ENCODE data around the gene TYW1B.
"Not testable (repeated sequence)": the region's sequence is repeated elsewhere in the genome, so short reads cannot be mapped to it uniquely, and the experiment has no call there.

Gene TYW1B

DNA sequence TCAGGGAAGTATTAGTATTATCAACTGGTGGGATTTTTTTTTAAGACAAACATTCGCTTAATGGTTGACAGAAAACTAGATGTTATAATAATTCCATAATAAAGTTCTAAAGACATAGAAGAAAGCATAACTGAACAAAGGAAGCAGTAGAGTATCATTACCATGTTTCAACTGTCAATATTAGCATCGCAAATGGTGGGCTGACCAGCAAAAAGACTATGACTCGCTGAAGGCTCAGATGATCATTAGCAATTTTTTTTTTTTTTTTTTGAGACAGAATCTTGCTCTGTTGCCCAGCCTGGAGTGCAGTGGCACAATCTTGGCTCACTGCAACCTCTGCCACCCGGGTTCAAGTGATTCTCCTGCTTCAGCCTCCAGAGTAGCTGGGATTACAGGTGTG, 74.8 kb downstream of the TYW1B start:
- not testable (repeated sequence) for DNase-seq (ENCODE audit: low read depth, low spot score)

DNA sequence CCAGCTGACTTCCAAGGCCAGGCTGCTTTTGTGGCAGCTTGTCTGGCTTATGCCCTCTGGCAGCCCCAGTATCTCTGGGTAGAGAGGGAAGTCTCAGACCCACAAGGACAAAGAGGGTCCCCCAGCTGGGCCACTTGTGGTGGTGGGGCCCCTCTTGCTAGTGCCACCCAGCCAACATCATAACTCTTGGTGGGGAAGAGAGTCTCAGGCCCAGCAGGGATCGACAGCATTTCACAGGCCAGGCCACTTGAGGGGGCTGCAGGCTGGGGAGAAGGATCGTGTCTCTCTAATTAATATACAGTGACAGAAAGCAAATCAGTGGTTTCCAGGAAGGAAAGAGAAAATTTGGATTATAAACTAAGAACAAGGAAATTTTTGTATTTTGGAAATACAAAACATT, 76.0 kb downstream of the TYW1B start:
- DNase-seq (ENCODE audit: low read depth, low spot score), result no peak

DNA sequence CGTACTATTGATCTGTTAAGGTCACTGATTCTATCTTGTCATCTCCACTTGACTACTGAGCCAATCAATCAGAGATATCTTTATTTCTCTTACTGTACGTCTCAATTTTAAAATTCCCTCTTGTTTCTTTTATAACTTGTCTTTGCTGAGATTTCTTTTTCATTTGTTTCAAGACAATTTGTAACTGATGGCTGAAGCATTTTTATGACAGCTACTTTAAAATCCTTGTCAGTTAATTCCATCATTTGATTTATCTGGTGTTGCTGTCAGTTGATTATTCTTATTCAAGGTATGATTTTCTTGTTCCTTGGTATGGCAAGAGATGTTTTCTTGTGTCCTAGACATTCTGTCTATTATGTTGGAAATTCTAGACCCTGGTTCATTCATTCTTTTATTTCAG, 76.6 kb downstream of the TYW1B start:
- no peak for DNase-seq (ENCODE audit: low read depth, low spot score)

DNA sequence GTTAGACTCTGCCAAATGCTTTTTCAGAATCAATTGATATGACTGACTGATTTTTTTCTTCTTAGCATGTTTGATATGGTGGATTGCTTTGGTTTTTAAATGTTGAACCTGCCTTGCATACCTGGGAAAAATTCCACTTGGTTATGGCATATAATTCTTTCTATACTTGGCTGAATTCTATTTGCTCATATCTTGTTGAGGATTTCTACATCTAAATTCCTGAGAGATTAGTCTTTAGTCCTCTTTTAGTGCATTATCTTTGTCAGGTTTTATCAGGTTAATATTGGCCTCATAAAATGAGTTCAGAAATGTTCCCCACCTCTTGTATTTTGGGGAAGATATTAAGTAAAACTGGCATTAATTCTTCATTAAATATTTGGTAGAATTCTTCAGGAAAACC, 79.4 kb downstream of the TYW1B start:
- not testable (repeated sequence) for DNase-seq (ENCODE audit: low read depth, low spot score)

DNA sequence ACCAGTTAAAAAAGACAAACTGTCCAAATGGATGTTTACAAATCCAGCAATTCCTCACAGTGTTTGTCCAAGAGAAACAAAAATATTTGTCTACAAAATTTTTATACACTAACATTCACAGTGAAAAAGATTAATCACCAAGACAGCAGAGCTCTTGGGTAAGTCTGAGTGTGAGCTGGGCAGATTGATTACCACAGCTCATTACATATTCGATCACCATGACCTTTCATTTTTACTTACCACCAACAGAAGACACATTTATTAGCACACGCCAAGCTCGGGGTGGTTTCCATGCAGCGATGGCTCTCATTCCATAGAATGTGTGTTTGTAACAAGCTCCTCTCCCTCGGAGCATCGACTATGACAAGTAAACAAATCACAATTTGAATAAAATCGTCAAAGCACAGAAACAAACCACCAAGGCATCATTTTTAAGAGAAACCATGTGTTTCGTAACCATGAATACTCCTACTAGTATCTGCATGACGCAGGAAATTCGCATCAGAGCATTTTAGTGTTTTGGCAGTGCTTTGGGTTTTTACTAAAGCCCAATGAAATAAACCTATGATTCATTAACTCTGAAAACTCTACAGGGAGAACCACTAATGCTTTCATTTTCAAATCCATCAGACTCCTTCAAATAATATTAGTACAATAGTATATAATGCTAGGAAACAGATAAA, 83.6 kb downstream of the TYW1B start:
- not testable (repeated sequence) for DNase-seq (ENCODE audit: low read depth, low spot score)

DNA sequence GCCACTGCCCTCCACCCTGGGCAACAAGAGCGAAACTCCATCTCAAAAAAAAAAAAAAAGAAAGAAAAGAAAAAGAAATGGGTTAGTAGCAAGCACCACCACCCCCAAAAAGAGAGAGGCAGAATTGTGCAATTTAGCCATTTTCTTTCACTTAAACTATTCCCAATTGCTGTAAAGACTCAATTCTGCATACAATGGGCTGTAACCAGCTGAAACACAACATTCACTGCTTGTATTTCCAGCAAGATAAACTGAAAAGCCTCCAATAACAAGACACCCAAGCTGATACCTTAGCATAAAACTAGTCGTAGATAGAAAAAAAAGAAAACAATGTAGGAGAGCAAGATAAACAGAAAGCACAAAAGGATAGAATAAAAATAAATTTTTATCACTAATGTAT, 84.2 kb downstream of the TYW1B start:
- not testable (repeated sequence) for DNase-seq (ENCODE audit: low read depth, low spot score)

DNA sequence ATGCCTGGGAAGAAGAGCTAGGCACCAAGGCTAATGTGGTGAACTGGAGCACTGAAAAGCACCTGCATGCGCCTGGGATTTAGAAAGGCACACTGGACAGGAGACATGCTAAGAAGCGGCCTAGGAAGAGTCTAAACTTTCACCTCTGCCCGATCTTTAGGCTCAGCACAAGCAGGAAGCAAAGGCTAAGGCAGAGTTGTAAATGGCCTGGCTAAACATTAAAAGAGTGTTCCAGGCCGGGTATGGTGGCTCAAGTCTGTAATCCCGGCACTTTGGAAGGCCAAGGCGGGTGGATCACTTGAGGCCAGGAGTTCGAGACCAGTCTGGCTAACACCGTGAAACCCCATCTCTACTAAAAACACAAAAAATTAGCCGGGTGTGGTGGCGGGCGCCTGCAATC, 88.3 kb downstream of the TYW1B start:
- not testable (repeated sequence) for DNase-seq (ENCODE audit: low read depth, low spot score)

DNA sequence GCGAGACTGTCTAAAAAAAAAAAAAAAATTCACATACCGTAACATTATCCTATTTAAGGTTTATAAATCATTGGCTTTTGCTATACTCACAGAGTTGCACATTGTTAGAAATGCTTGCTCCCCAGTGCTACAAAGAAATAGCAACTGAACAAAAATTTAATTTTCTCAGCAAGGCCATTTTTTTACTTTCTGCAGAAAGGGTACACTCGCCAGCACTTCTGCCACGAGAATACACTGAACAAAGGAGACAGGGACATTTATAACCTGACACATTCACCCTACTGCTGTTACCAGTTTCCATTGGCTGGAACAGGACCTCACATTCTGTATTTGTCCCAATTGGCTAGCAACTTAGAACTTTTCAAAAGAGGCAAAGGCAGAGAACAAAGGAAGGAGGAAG, 92.1 kb downstream of the TYW1B start:
- DNase-seq (ENCODE audit: low read depth, low spot score), result not testable (repeated sequence)

DNA sequence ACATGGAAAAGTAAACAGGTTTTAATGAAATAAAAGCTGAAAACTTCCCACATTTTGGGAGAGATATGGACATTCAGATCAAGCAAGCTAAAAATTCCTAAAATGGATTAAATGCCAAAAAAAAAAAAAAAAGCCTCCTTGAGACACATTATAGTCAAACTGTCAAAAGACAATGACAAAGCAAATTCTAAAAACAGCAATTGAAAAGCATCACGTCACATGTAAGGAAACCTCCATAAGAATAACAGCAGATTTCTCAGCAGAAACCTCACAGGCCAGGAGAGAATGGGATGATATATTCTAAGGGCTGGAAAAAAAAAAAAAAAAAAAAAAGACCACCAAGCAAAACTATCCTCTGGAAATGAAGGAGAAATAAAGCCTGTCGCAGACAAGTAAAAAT, 97.2 kb downstream of the TYW1B start:
- not testable (repeated sequence) for DNase-seq (ENCODE audit: low read depth, low spot score)

DNA sequence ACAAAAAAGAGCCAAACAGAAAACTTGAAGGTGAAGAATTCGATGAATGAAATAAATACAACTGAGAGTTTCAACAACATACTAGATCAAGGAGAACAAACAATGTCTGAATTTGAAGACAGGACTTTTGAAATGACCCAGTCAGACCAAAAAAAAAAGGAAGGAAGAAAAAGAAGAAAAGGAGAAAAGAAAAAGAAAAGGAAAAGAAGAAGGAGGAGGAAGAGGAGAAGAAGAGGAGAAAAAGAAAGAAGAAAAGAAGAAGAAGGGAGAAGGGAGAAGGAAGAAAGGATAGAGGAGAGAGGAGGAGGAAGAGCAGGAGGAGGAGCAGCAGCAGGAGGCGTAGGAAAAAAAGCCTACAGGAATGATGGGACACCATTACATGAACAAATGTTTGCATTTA, 97.6 kb downstream of the TYW1B start:
- not testable (repeated sequence) for DNase-seq (ENCODE audit: low read depth, low spot score)

DNA sequence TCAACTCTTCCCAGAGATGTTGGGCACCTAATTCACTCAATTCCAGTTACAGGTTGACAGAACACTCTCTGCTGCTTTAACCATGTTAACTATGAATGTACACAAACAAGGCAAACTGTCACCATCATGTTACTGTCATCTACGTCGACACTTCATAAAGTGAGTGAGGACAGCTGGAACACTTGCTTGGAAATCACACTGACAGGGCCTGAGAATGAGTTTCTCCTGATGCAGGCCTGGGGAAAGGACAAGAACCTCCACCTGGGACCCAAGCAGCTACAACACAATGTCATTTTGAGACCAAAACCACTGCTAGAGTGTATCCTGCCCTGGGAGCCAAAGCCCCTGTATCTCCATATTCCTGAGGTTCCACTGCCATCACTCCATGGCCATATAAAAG, 98.9 kb downstream of the TYW1B start:
- DNase-seq (ENCODE audit: low read depth, low spot score), result not testable (repeated sequence)

DNA sequence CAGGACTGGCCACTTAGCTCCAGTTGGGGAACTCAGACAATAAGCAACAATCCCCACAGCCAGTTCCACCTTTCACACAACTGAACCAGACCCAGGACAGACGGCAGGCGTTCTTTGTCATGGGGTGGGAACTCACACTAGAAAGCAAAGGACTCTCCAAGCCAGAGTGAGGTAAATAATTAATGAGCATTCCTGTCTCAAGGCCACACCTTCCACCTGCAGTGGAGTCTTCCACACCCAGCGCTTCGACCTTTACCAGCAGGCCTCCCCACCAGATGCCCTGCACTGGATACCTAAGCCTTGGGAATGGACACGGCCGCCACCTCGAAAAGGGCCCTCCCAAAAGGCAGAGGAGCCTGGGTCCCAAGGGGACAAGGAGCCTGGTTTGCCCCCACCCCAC, 105.3 kb downstream of the TYW1B start:
- DNase-seq (ENCODE audit: low read depth, low spot score), result not testable (repeated sequence)

DNA sequence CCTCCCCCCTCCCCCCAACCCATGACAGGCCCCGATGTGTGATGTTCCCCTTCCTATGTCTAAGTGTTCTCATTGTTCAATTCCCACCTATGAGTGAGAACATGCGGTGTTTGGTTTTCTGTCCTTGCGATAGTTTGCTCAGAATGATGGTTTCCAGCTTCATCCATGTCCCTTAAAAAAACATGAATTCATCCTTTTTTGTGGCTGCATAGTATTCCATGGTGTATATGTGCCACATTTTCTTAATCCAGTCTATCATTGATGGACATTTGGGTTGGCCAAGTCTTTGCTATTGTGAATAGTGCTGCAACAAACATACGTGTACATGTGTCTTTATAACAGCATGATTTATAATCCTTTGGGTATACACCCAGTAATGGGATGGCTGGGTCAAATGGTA, 107.1 kb downstream of the TYW1B start:
- DNase-seq (ENCODE audit: low read depth, low spot score), result not testable (repeated sequence)

DNA sequence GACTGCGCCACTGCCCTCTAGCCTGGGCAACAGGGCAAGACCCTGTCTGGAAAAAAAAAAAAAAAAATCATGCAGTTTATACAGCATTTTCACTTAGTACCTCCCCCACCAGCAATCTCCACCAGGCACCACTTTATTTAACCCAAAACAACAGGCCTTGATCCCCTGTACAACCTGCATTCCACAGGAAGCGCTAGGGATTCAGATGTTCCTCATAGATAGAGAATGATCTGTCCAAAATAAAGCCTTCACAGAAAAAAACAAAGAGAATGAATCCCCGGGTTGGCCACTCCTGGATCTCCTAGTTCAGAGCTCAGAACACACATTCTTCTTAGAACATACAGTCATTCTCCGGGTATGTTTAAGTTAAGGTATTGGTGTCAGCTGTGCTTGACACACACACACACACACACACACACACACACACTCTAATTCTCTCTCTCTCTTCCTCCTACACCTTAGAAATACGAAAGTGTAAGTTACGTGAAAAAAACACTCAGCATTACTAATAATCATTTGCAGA, 110.7 kb downstream of the TYW1B start:
- DNase-seq (ENCODE audit: low read depth, low spot score), result not testable (repeated sequence)

DNA sequence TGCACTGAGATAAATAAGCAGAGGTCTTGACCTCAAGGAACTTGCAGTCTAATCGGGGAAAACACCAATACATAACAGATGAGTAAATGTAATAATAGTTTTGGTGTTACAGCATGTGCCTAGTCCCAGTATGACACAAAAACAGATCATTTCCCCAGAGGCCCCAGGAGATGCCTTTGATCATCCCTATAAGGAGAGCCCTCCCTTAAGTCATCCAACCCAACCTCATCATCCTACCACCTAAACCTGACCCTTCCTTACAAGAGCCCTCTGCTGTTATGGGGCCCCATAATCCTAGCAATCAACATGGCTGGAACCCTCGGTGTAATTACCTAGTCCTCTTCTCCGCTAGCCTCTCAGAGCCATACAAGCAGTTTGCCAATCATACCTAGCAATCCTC, 116.1 kb downstream of the TYW1B start:
- not testable (repeated sequence) for DNase-seq (ENCODE audit: low read depth, low spot score)

DNA sequence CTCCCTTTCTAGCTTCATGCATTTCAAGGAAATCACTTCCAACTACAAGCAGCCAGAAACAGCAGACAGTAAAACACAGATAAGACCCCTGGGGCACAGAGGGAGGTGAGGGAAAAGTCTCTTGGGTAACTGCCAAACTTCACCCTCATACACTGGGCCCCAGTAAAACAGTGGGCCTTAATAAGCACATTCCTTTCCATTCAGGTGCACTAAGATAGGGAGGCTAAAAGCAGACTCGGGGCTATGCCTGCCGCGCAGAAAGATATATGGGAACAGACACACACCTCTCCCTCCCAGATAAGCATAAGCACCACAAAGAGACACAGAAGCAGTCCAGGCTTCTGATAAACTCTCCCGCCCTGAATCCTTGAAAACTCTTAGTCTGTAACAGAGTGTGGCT, 117.0 kb downstream of the TYW1B start:
- no peak for DNase-seq (ENCODE audit: low read depth, low spot score)

DNA sequence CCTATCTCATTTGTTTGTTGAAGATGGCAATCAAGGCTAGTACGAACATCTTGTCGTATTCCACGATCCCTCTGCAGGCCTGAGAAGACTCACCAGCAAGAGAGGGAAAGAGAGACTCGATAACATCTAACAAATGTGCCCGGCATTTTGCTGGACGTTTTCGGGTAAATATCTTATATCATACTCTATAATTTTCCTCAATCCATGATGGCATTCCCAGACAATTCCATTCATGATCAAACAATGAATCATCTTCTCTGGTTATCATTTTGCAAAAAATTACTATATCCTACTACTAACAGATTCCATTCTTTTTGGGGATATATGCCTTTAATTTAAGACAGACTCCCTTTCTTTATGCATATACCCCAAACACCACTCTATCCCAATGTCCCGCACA, 118.1 kb downstream of the TYW1B start:
- DNase-seq (ENCODE audit: low read depth, low spot score), result no peak

DNA sequence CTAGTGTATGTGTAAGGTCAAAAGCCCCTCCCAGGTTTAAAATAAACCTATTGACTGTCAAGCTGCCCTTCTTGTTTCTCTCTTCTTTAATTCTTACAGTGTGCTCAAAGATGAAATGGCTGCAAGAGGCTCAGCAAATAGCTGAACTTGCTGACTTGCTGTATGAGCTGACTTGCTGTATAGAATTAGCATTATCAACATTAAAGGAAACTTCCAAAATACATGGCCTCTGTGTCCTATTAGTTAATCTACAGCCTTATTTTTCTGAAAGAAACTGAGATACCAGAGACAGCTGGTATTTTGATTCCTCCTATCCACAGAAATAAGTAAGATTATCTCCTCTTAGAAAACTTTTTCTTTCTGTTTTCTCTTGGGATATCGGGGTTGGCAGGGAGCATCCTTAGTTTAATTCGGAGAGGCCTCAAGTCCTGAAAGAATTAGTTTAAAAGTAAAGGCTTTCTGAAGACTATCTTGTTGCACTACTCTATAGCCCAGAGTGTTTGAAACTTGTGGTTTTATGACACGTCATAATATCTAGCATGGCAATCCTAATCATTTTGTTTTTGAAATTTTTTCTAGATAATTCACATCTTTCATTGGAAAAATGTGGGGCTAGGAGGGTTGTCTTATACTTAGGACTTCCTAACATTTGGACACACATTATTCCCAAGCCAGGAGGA, 119.5 kb downstream of the TYW1B start:
- DNase-seq (ENCODE audit: low read depth, low spot score), result not testable (repeated sequence)

DNA sequence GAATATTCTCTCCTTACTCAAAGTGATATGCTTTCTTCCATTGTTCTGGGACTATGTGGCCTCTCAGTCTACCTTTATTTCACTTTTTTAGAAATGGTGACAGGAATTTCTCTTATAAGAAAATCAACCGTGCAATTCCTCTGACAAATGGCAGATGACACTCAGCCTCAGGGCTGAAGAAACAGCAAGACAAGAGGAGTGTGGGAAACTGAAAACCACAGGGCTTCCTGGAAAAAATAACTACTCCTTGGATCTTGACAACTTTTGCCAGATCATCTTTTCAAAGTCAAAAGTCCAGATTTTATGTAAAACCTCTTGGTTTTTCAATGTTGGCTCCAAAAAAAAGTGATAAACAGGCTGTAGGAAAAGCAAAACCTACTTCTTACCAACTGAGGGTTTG, 121.5 kb downstream of the TYW1B start:
- DNase-seq (ENCODE audit: low read depth, low spot score), result no peak

DNA sequence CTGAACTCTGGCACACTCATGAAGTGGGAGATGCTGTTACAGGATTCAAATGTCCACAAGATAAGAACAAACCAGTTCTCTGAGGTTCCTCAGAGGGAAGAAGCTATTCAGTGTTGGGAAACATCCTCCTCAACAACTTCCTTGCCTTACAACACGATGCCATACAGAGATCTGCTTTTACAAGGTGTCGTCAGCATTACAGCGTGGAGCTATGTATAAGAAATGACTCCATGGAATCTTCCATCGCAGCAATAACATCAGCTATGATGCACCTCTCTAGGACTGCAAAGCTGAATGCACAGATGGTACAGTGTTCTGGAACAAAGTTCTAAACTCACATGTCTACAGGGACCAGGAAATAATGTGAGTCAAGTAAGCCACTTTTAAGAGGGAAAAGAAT, 122.3 kb downstream of the TYW1B start:
- DNase-seq (ENCODE audit: low read depth, low spot score), result not testable (repeated sequence)

DNA sequence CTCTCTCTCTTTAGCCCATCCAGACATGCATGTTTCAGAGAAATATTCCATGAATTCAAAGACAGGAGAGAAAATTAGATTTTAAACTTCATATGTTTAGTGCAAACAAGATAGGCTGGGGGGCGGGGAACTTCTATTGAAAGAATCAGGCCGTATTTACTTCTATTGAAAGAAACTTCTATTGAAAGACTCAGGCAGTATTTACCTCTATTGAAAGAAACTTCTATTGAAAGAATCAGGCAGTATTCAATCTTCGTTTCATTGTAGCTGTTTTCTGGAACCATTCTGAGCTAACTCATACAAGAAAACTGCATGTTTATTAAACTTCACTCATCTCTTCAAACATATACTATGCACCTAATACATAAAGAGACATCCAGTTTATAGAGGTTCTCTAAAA, 123.1 kb downstream of the TYW1B start:
- DNase-seq (ENCODE audit: low read depth, low spot score), result no peak

DNA sequence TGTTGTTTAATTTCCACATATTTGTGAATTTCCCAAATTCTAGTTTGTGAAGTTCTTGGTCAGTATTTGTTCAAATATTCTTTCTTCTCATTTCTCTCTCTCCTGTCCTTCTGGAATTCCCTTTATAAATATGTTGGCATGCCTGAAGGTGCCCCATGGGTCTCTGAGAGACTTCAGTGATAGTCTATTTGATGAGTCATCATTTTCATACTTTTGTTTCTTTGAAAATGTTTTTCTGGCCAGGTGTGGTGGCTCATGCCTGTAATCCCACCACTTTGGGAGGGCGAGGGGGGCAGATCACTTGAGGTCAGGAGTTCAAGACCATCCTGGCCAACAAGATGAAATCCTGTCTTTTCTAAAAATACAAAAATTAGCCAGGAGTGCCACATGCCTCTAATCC, 127.5 kb downstream of the TYW1B start:
- DNase-seq (ENCODE audit: low read depth, low spot score), result not testable (repeated sequence)

DNA sequence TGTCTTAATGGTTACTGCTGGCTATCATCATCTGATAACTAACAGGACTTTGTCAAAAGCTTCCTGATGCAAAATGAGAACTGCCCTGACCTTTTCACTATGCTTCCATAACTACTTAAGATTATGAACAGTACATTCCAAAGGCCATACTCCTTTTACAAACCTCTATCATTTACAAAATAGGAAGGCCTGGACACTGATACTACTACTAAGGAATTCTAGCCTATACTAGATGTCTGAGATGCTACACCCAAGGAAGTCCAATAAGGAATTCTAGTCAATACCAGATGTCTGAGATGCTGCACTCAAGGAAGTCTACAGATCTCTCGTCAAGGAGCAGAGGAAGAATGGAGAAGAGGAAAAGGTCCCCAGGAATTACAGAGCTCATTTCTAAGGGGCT, 130.9 kb downstream of the TYW1B start:
- DNase-seq (ENCODE audit: low read depth, low spot score), result not testable (repeated sequence)

Data from activated naive CD8-positive, alpha-beta T cell treated with anti-CD3 and anti-CD28 coated beads, Interleukin-2, amount 50 U/mL, for 16 hours (primary cell).